8988T (cell line): ENCODE measurements around the gene PFKP.
A peak's percentile ranks its signal among the peaks of the same experiment; 100 is the strongest.

Experiments
- DNase-seq: peaks from one replicate; pipeline ENCODE4 v3.0.0; 2011

The PFKP gene

GRCh38 chr10:3067118-3067858, at the start of gene PFKP:
Gene PFKP (plus strand): TSS chr10:3067548. CDS start chr10:3067596, 48 bp downstream.
- peak; percentile 77 for DNase-seq

GRCh38 chr10:3018247-3018646, 49.1 kb upstream of the PFKP start:
- no peak for DNase-seq

GRCh38 chr10:3020311-3020710, 47.0 kb upstream of the PFKP start:
- DNase-seq, result no peak

GRCh38 chr10:3020881-3021280, 46.5 kb upstream of the PFKP start:
- no peak for DNase-seq

GRCh38 chr10:3022027-3022426, 45.3 kb upstream of the PFKP start:
- no peak for DNase-seq

GRCh38 chr10:3023892-3024291, 43.5 kb upstream of the PFKP start:
- no peak for DNase-seq

GRCh38 chr10:3025026-3025683, 42.2 kb upstream of the PFKP start:
- DNase-seq, result no peak

GRCh38 chr10:3027866-3028265, 39.5 kb upstream of the PFKP start:
- DNase-seq, result no peak

- no peak for DNase-seq
Measured at GRCh38 chr10:3028441-3028840, 38.9 kb upstream of the PFKP start.

GRCh38 chr10:3030765-3031164, 36.6 kb upstream of the PFKP start:
- no peak for DNase-seq

GRCh38 chr10:3031490-3031889, 35.9 kb upstream of the PFKP start:
- no peak for DNase-seq

GRCh38 chr10:3033925-3034324, 33.4 kb upstream of the PFKP start:
- no peak for DNase-seq

GRCh38 chr10:3034616-3035015, 32.7 kb upstream of the PFKP start:
- DNase-seq, result no peak

- DNase-seq, result no peak
Measured at GRCh38 chr10:3036155-3037021, 31.0 kb upstream of the PFKP start.

- DNase-seq, result no peak
Measured at GRCh38 chr10:3037182-3037581, 30.2 kb upstream of the PFKP start.

GRCh38 chr10:3040069-3040468, 27.3 kb upstream of the PFKP start:
- no peak for DNase-seq

GRCh38 chr10:3042589-3042988, 24.8 kb upstream of the PFKP start:
- no peak for DNase-seq

GRCh38 chr10:3043512-3044368, 23.6 kb upstream of the PFKP start:
- peak; percentile 52 for DNase-seq

- no peak for DNase-seq
Measured at GRCh38 chr10:3045471-3046209, 21.7 kb upstream of the PFKP start.

- DNase-seq, result no peak
Measured at GRCh38 chr10:3046210-3046779, 21.1 kb upstream of the PFKP start.

GRCh38 chr10:3046981-3047547, 20.3 kb upstream of the PFKP start:
- DNase-seq, result no peak
